GM21786 (cell line): ENCODE results near the gene SEL1L3.

Source experiments
- ATAC-seq: cut with Tn5 transposase; IDR thresholded peaks from one replicate; pipeline ENCODE4 v1.9.1; 2021; ENCODE audit not compliant: unreplicated experiment

The SEL1L3 gene

GRCh38 chr4:25857403-25857802 is 5.4 kb downstream of the SEL1L3 start:
- ATAC-seq, result no peak

- ATAC-seq, result no peak
Measured at GRCh38 chr4:25856756-25857155, 6.0 kb downstream of the SEL1L3 start.

- ATAC-seq, result no peak
Measured at GRCh38 chr4:25852103-25852502, 10.7 kb downstream of the SEL1L3 start.

- ATAC-seq, result no peak
Measured at GRCh38 chr4:25847329-25847728, 15.5 kb downstream of the SEL1L3 start.

- no peak for ATAC-seq
Measured at GRCh38 chr4:25845841-25846653, 16.7 kb downstream of the SEL1L3 start.

GRCh38 chr4:25844961-25845712 is 17.7 kb downstream of the SEL1L3 start:
- ATAC-seq, result no peak

GRCh38 chr4:25843340-25844097 is 19.3 kb downstream of the SEL1L3 start:
- no peak for ATAC-seq

- ATAC-seq, result peak; percentile 55
Measured at GRCh38 chr4:25842229-25842845, 20.5 kb downstream of the SEL1L3 start.

GRCh38 chr4:25839687-25840086 is 23.1 kb downstream of the SEL1L3 start:
- ATAC-seq, result no peak

GRCh38 chr4:25839233-25839632 is 23.6 kb downstream of the SEL1L3 start:
- ATAC-seq, result no peak

GRCh38 chr4:25838526-25838925 is 24.3 kb downstream of the SEL1L3 start:
- ATAC-seq, result no peak

GRCh38 chr4:25837107-25837506 is 25.7 kb downstream of the SEL1L3 start:
- no peak for ATAC-seq

GRCh38 chr4:25835384-25835783 is 27.4 kb downstream of the SEL1L3 start:
- no peak for ATAC-seq

- ATAC-seq, result no peak
Measured at GRCh38 chr4:25834411-25835107, 28.2 kb downstream of the SEL1L3 start.

GRCh38 chr4:25830548-25830947 is 32.2 kb downstream of the SEL1L3 start:
- no peak for ATAC-seq

- no peak for ATAC-seq
Measured at GRCh38 chr4:25827897-25828296, 34.9 kb downstream of the SEL1L3 start.

- ATAC-seq, result no peak
Measured at GRCh38 chr4:25827373-25827772, 35.4 kb downstream of the SEL1L3 start.

GRCh38 chr4:25826074-25826752 is 36.6 kb downstream of the SEL1L3 start:
- no peak for ATAC-seq

- no peak for ATAC-seq
Measured at GRCh38 chr4:25823632-25824031, 39.2 kb downstream of the SEL1L3 start.

GRCh38 chr4:25821899-25822298 is 40.9 kb downstream of the SEL1L3 start:
- no peak for ATAC-seq
